ENCODE data around the gene GNA14.

DNA sequence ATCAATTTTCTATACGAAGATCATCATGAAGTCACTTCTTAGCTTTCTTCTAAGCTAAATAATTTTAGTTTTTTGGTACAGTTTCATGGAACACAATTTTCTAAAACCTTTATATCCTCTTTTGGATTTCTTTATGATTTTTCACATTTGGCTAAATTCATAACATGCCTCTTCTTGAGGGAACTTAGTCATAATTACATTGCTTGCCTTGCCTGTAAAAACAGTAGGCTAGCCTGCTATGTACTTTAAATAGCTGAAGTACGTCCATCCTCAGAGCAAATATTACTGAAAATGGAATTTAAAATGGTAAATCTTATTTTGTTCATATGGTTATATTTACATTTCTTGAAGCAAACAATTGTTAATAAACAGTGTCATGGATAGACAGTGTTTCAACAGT is 245.8 kb downstream of the GNA14 start:
- TF ChIP-seq, protein P1, sequence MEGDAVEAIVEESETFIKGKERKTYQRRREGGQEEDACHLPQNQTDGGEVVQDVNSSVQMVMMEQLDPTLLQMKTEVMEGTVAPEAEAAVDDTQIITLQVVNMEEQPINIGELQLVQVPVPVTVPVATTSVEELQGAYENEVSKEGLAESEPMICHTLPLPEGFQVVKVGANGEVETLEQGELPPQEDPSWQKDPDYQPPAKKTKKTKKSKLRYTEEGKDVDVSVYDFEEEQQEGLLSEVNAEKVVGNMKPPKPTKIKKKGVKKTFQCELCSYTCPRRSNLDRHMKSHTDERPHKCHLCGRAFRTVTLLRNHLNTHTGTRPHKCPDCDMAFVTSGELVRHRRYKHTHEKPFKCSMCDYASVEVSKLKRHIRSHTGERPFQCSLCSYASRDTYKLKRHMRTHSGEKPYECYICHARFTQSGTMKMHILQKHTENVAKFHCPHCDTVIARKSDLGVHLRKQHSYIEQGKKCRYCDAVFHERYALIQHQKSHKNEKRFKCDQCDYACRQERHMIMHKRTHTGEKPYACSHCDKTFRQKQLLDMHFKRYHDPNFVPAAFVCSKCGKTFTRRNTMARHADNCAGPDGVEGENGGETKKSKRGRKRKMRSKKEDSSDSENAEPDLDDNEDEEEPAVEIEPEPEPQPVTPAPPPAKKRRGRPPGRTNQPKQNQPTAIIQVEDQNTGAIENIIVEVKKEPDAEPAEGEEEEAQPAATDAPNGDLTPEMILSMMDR (IDR thresholded peaks at IDR 0.05): no peak
- TF ChIP-seq POLR2A (IDR thresholded peaks at IDR 0.05): no peak

Data from Peyer's patch (tissue), 4 donors.